ENCODE measurements around the gene NECTIN1. TPM values are rescaled to one million over a fixed set of nuclear protein-coding genes. Genes with fewer than 3 reads are reported as not detected.
A peak's percentile ranks its signal among the peaks of the same experiment; 100 is the strongest.

Gene NECTIN1
- total RNA-seq, 1 donor from 2014 or later: 2.2 TPM

DNA sequence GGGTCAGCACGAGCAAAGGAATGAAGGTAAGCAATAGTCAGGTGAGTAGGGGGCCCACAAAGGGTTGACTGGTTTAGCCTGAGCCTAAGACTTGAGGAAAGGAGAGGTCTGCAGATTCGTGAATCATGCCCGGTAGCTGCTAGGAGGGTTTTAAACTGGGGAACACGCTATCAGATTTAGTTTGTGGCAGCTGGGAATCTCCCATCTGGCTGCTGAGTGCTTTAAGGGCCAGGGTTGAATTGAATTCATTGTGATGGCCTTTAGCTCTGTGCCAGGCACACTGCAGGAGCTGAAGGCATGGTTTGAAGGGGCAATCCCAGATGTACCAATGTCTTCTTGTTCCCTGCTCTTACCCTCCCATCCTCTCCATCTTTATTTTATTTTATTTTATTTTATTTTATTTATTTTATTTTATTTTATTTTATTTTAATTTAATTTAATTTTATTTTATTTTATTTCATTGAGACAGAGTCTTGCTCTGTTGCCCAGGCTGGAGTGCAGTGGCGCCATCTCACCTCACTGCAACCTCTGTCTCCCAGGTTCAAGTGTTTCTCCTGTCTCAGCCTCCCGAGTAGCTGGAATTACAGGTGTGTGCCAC lies 1.9 kb upstream of the NECTIN1 start:
- DNase-seq (ENCODE audit: low read depth in 2 of 2): no peak

- DNase-seq (ENCODE audit: low read depth in 2 of 2): peak; percentile 59 to 61
Measured at GRCh38 chr11:119729951-119730613, 1.1 kb upstream of the NECTIN1 start.

GRCh38 chr11:119729581-119729927 lies 554 bp upstream of the NECTIN1 start:
- DNase-seq (ENCODE audit: low read depth in 2 of 2): no peak

- DNase-seq (ENCODE audit: low read depth in 2 of 2): peak in 1 of 2 donors; percentile 18
Measured at GRCh38 chr11:119728211-119728626, 781 bp downstream of the NECTIN1 start.

GRCh38 chr11:119727523-119728151 lies 1.4 kb downstream of the NECTIN1 start:
- peak in 1 of 2 donors; percentile 17 for DNase-seq (ENCODE audit: low read depth in 2 of 2)

DNA sequence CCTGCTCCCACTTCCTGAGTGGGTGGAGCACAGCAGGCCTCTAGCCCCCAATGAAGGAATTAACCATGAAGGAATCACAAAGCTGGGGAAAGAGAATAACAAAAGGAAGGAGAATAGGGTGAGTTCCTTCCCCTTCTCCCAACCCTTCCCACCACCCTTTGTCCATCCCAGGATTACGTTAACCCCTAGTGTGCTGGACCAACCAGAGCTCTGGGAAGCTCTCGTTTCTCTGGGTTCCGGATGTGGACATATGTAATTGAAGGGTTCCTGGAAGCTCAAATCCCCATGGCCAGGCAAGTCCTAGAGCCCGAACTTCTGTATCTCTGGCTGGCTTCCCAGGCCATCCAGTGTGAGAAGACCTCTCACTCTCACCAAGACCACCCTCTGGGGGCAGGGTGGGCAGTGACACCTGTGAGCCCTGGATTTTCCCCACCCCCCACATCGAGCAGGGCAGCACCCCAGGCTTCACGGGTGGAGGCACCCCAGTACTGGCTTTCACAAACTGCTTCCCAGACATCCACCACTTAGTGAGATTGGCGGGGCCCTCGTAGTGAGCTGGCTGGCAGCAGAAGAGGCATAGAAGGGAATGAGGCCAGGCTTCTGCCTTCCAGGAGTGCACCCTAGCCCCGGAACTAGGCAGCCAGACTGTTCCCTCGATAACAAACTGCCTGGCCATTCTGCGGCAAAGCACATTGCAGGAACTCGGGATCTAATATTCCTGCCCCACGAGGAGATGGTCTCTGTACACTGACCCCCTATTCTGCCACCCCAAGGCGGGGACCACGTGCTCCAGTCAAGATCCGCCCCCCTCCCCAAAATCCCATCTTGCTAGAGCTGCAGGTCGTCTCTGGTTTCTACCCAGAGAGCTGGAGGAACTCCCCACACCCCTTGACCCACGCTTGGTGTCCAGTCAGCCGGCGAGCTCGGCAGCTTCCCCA lies 2.1 kb downstream of the NECTIN1 start:
- no peak for DNase-seq (ENCODE audit: low read depth in 2 of 2)

GRCh38 chr11:119726150-119726553 lies 2.8 kb downstream of the NECTIN1 start:
- DNase-seq (ENCODE audit: low read depth in 2 of 2): no peak

DNA sequence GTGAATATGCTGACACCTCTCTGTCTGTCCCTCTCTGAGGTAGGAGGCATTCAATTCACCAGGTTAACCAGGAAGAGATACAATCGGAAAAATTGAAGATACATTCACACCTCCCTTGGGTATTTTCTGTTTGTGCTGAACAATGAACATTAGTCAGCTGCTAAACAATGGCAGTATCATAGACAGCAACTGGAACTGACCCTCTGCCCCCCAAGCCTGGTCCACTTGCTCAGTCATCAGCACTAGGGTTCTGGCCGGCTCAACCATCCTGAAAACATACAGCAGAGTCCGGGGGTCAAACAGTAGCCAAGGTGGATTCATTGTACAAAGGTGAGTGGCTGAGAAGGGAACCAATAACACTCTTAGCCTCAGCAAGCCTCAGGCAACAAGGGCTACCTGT lies 4.0 kb downstream of the NECTIN1 start:
- DNase-seq (ENCODE audit: low read depth in 2 of 2): peak; percentile 14 to 45

DNA sequence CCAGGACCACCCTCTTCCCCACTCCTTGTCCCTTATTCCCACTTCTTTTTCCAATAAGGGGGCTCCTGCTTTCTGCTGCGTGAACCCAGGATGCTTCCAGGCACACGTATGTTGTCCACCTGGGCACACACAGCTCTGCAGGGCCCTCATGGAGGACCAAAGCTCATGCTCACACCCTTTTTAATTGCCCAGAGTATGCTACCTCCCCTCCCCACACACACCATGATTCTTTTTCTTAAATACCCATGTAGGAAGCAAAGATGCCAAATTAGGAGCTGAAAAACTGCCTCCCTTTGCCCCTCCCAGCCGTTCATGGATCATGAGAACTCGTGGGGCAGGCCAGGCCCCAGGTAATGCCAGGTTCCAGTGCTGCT lies 5.1 kb downstream of the NECTIN1 start:
- DNase-seq (ENCODE audit: low read depth in 2 of 2): no peak

DNA sequence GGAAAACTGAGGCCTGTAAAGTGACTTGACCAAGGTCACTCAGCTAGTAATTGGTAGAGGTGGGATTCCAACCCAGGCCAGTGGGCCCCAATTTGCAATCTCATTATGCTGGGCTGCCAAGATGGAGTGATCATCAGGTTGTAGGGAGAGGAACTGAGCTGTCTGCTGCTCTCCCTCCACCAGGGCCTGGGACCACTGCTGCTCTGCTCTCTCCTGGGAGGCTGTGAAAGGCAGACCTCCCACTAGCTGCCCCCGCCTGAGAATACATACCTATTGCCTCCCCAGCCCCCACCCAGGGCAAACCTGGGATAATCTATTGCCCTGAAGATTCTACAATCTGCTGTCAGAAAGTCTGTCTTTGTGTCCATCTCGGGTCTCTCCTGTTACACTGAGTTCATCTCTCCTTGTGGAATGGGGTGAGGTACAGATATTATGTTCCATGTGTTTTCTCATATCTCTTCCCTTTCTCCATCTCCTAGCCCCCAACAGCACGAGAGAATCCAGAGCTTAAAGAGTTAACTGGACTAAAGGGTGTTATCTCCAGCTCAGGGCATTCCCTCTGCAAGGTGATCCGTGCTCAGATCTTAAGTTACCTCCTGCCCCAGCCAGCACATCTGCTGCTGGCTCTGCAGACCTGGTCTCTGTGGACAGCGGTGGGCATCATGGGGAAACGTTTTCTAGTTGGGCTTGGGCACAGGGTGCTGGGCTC lies 5.6 kb downstream of the NECTIN1 start:
- no peak for DNase-seq (ENCODE audit: low read depth in 2 of 2)

- DNase-seq (ENCODE audit: low read depth in 2 of 2): no peak
Measured at GRCh38 chr11:119722281-119722794, 6.7 kb downstream of the NECTIN1 start.

GRCh38 chr11:119721129-119722120 lies 7.6 kb downstream of the NECTIN1 start:
- peak; percentile 35 to 47 for DNase-seq (ENCODE audit: low read depth in 2 of 2)

- no peak for DNase-seq (ENCODE audit: low read depth in 2 of 2)
Measured at GRCh38 chr11:119720311-119720913, 8.6 kb downstream of the NECTIN1 start.

DNA sequence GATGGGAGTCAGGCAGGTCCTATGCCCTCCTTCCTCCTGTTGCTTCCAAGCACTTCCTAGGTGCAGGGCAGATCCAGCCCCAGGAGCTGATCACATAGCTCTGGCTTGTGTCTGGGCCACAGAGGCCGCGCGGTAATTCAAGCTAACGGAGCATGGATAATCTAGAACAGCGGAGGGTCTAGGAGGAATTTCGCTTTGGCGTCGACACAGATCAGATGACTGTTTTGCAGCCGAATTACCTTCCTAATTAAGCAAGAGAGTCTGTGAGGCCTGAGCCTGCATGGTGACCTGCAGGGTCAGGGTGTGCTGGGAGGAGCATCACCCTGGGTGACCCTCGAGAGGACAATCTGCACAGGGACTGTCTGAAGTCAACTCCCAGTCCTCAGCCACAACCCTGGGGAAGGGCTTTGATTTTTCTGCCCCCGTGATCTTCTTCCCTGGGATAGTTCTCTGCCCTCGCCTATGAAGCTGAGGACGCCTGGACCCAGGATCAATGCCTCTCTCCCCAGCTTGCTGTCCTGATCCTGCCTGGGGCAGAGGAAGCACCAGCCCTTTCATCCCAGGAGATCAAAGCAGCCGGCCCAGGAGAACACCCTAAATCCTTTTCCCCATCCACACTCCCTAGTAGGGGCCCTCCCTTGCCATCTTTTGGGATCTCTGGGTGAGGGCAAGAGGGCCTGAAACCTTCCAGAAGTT lies 11.0 kb downstream of the NECTIN1 start:
- no peak for DNase-seq (ENCODE audit: low read depth in 2 of 2)

DNA sequence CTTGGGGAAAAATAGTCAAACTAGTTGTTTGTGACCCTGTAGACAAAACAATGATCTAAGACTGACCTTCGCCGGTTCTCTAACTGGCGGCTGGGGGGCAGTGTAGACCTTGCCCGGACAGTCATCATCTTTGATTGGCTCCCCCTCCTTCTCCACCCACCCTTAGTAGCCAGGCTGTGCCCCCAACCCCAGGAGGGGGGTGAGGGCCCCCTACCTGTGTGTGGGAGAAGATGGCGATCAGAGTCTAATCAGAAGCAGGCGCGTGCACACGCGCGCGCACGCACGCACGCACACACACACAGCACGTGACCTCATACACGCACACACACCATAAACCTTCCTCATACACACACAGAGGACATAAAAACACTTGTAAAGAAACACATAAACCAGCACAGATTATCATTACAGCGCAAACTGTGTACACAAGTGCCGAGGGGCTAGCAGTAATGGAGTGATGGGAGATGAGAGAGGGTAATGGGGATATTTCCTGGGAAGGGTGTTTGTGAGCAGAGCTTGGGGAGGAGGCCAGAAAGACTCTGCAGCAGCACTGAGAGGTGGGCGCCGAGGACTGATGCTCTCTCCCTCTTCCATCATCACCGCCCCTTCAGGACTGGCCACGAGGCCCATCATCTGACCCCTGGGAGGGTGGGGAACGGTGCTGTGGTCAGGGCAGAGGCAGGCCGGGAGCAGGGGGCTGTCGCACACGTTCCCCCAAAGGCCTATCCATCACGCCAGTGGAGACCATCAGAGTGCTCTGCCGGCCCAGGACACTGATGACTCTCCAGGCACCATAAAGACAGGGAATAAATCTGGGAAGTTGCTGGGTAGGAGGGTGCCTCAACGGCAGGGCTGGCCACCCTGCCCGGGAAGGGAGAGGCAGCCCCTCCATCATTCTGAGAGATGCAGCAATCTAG lies 12.2 kb downstream of the NECTIN1 start:
- no peak for DNase-seq (ENCODE audit: low read depth in 2 of 2)

- DNase-seq (ENCODE audit: low read depth in 2 of 2): no peak
Measured at GRCh38 chr11:119714590-119714989, 14.4 kb downstream of the NECTIN1 start.

DNA sequence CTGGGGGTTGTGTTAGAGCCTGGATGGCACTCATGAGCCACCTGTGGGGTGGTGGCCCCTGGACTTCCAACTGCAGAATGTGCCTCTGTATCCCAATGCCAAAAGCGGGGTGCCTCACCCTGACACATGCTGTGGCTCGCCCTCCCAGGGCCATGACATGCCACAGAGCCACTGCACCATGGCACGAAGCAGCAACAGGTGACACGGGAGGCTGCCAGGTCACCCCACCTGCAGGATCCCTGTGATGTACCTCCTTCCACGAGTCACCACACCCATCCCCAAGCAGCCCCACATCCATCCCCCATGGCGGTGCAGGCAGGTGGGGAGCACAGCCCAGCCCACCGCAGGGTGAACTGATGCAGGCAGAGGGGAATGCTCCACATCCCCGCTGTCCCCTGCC lies 14.8 kb downstream of the NECTIN1 start:
- no peak for DNase-seq (ENCODE audit: low read depth in 2 of 2)

All from lung microvascular endothelial cell (primary cell).